Adrenal gland (tissue), 12 donors: ENCODE data around the gene VPS25. TPM values are rescaled to one million over a fixed set of nuclear protein-coding genes. Genes with fewer than 3 reads are reported as not detected.

Source experiments
- DNase-seq, 7 donors: peaks; one replicate each; pipeline ENCODE4 v3.0.0-alpha.2; 2019 to 2020
- H3K27ac ChIP-seq, 5 donors: fragments of 200-600 bp; sonication (generic) in 4 of 5; 1 replicate in 3 of 5; 2 replicates in 2 of 5; pipeline versions ENCODE4 v1.5.1 to v1.8.0; 2016 to 2020; ENCODE audit warnings: mild to moderate bottlenecking in 1 of 5
- H3K27me3 ChIP-seq: fragments of 200-600 bp; 2 replicates; pipeline ENCODE4 v1.8.0; 2021
- H3K36me3 ChIP-seq, 2 donors: fragments of 200-600 bp; replicated peaks in 1 of 2; 1 replicate in 1 of 2; 2 replicates in 1 of 2; pipeline versions ENCODE4 v1.5.1 to v1.8.0; 2018 to 2022
- H3K4me1 ChIP-seq, 2 donors: fragments of 200-600 bp; replicated peaks in 1 of 2; 1 replicate in 1 of 2; 2 replicates in 1 of 2; pipeline versions ENCODE4 v1.5.1 to v1.8.0; 2018 to 2021
- H3K4me3 ChIP-seq, 4 donors: fragments of 200-600 bp; sonication (generic) in 3 of 4; one replicate each; pipeline ENCODE4 v1.5.1; 2016 to 2018
- H3K9me3 ChIP-seq, 3 donors: fragments of 200-600 bp; sonication (generic) in 1 of 3; replicated peaks in 1 of 3; 1 replicate in 2 of 3; 2 replicates in 1 of 3; pipeline versions ENCODE4 v1.5.1 to v1.8.0; 2016 to 2021
- POLR2A ChIP-seq, 2 donors: fragments of 450-650 bp; IDR thresholded peaks; one replicate each; pipeline ENCODE4 v1.6.1; 2017; ENCODE audit warnings: antibody characterized with exemption in 2 of 2, mild to moderate bottlenecking in 2 of 2, moderate library complexity in 1 of 2
- WGBS, 4 donors: extraction: QIAGEN DNeasy Blood & Tissue Kit in 2 of 4; methylation state at CpG; one replicate each; pipeline versions ENCODE4 v1.1.5 to v1.1.7; 2013 to 2017; 5-methylcytosine and 5-hydroxymethylcytosine counted together
- intact Hi-C, 2 donors: fragments of 100-400 bp; cut with DNase I; formaldehyde crosslinking; loops; one replicate each; pipeline versions ENCODE4 v1.14.1 to v1.15.0; 2022 to 2023
- microRNA-seq, 3 donors: library from miRNA; unstranded; fragments of <30 nt; microRNA quantifications; one replicate each; pipeline ENCODE4, GENCODE V29; 2017 to 2020
- polyA plus RNA-seq, 3 donors: library from polyadenylated mRNA; stranded (reverse); fragments of 200-250 nt in 2 of 3; fragments of 350-450 nt in 1 of 3; fragmentation: Illumina TruSeq in 1 of 3; extraction: RNeasy Lipid Tissue Mini Kit (QIAGEN cat#74804) in 1 of 3; gene quantifications; one replicate each; pipeline ENCODE4 v1.2.3, GENCODE V29; 2013 to 2014
- small RNA-seq, 2 donors: library from RNA; depleted of rRNA; stranded (forward); fragments of <200 nt; gene quantifications; one replicate each; pipeline ENCODE3, GENCODE V24; 2016
- total RNA-seq, 9 donors: library from RNA; depleted of rRNA in 4 of 9; stranded (reverse); fragments of >200 nt in 4 of 9; fragments of 120-200 nt in 1 of 9; fragmentation: NEBNext Ultra II Directional in 1 of 9; extraction: Animal tissue kit (Norgen Biotek cat#: 25700) in 1 of 9; gene quantifications; one replicate each; pipeline versions ENCODE4 v1.1.0 to v1.2.4, GENCODE V29; 2013 to 2023
- TF ChIP-seq, protein P1 (sequence below), 6 experiments: fragments of 450-650 bp in 4 of 6; fragments of 200-600 bp in 2 of 6; sonication (generic) in 1 of 6; IDR thresholded peaks; 1 replicate in 5 of 6; 2 replicates in 1 of 6; pipeline versions ENCODE4 v1.5.1 to v1.8.0; 2016 to 2021; ENCODE audit warnings: antibody characterized with exemption in 6 of 6, mild to moderate bottlenecking in 2 of 6, moderate library complexity in 1 of 6
- donor health status: healthy with polysubstance abuse.
- donor health status: Bipolar disorder and iron deficiency.
- donor health status: DM: yes; HTN: yes; CAD: no.
- donor health status: DM: no; HTN: no; CAD: no.
- donor health status: DM: no; HTN: no; CAD: no.
- donor health status: DM: yes; HTN: yes; CAD: no.

Gene VPS25
- total and polyA plus RNA-seq, 12 donors = 25.7 to 135 (median 51.6) TPM

DNA sequence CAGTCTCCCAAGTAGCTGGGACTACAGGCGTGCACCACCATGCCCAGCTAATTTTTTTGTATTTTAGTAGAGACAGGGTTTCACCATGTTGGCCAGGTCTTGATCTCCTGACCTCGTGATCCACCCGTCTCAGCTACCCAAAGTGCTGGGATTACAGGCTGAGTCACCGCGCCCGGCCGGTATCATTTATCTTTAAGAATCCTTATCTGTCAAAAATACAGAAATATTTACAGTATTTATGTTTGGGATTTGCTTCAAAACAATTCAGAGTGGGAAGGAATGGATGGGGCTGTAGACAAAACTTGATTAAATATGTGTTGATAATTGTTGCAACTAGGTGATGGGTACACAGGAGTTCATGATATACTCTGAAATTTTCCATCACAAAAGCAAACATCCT lies 47.9 kb downstream of the VPS25 start:
- intact Hi-C loops = loop anchor here (5.0 to 10.0 kb wide), 2 partner anchors 96 to 99 kb away; no protein-coding TSS in a partner anchor
- H3K27me3 ChIP-seq = no peaks in the 10 kb centered on the region
- peaks cover 10 to 21% of the 10 kb centered on the region in 2 donors for H3K4me1 ChIP-seq
- H3K4me3 ChIP-seq = no peak overlapping the region
- peak in 1 of 7 donors; percentile 41 for DNase-seq
- peaks cover 0 to 64% of the 10 kb centered on the region in 2 donors for H3K36me3 ChIP-seq
- 72 to 85% (median 82%) methylated on average over 7 of the region's 7 CpGs for WGBS, 4 donors
- H3K27ac ChIP-seq = no peak overlapping the region
- TF ChIP-seq, protein P1, sequence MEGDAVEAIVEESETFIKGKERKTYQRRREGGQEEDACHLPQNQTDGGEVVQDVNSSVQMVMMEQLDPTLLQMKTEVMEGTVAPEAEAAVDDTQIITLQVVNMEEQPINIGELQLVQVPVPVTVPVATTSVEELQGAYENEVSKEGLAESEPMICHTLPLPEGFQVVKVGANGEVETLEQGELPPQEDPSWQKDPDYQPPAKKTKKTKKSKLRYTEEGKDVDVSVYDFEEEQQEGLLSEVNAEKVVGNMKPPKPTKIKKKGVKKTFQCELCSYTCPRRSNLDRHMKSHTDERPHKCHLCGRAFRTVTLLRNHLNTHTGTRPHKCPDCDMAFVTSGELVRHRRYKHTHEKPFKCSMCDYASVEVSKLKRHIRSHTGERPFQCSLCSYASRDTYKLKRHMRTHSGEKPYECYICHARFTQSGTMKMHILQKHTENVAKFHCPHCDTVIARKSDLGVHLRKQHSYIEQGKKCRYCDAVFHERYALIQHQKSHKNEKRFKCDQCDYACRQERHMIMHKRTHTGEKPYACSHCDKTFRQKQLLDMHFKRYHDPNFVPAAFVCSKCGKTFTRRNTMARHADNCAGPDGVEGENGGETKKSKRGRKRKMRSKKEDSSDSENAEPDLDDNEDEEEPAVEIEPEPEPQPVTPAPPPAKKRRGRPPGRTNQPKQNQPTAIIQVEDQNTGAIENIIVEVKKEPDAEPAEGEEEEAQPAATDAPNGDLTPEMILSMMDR (IDR thresholded peaks at IDR 0.05) = no peak
- TF ChIP-seq POLR2A (IDR thresholded peaks at IDR 0.05) = no peak
- no peaks in the 10 kb centered on the region for H3K9me3 ChIP-seq

DNA sequence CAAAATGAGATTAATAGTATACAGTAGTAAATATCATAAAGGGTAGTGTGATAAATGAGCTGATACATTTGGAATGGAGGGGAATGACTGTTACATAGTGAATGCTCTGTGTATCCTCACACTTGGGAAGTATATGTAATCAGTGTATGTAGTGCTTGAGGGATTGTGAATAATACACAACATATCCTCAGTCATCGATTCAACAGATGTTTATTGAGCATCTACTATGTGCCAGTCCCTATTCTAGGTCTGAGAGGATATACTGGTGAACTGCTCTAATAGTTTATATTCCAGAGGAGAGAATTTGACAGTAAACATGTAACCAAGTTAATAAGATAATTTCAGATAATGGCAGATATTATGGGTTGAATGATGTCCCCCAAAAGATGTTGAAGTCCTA lies 54.2 kb downstream of the VPS25 start:
- intact Hi-C loops = loop anchor here in 1 of 2 donors (10.0 kb wide), 1 partner anchor 103 kb away; no protein-coding TSS in a partner anchor
- no peak for TF ChIP-seq POLR2A (IDR thresholded peaks at IDR 0.05)
- TF ChIP-seq, protein P1 (IDR thresholded peaks at IDR 0.05) = no peak
- Histone ChIP-seq H3K27ac (no peak overlapping the region), H3K27me3 (no peaks in the 10 kb centered on the region), H3K4me1 (peaks cover 17 to 22% of the 10 kb centered on the region in 2 donors), H3K4me3 (no peak overlapping the region), H3K36me3 (peaks cover 0 to 1% of the 10 kb centered on the region in 2 donors), H3K9me3 (no peaks in the 10 kb centered on the region)
- no peak for DNase-seq
- WGBS, 4 donors = 89 to 96% (median 96%) methylated on average over 1 of the region's 1 CpG

Small RNAs within 50 kb of the gene (microRNA-seq; reads per million reads assigned to microRNA genes)
- gene MIR6781 = 0 to 0.38 (median 0.28) reads per million in 3 donors

Small RNAs within 50 kb of the gene (small RNA-seq; reads per million reads assigned to genes)
- gene HMGN2P15 (0 reads per million in 2 donors), gene MIR6781 (0 reads per million in 2 donors)

Other genes starting within 250 kb of the VPS25 start
- 100 to 1,000 TPM in 1 of 9 donors, 10 to 100 TPM in 8; 32.9 to 115 (median 64.3) TPM for gene NAGLU, start 237.2 kb upstream of the VPS25 start, total RNA-seq
- gene NAGLU, start 237.2 kb upstream of the VPS25 start, polyA plus RNA-seq = 10 to 100 TPM; 12.4 to 47.4 (median 39.5) TPM
- 1 to 10 TPM in 8 of 9 donors, under 1 TPM in 1; 0.60 to 3.0 (median 1.9) TPM for gene HSD17B1, start 220.5 kb upstream of the VPS25 start, total RNA-seq
- 1 to 10 TPM in 2 of 3 donors, under 1 TPM in 1; 0.22 to 7.6 (median 3.6) TPM for gene HSD17B1, start 220.5 kb upstream of the VPS25 start, polyA plus RNA-seq
- 100 to 1,000 TPM in 4 of 9 donors, 10 to 100 TPM in 5; 46.8 to 148 (median 67.8) TPM for gene COASY, start 211.3 kb upstream of the VPS25 start, total RNA-seq
- 100 to 1,000 TPM in 2 of 3 donors, 10 to 100 TPM in 1; 65.5 to 192 (median 130) TPM for gene COASY, start 211.3 kb upstream of the VPS25 start, polyA plus RNA-seq
- 10 to 100 TPM; 34.2 to 58.8 (median 47.0) TPM for gene MLX, start 206.3 kb upstream of the VPS25 start, total RNA-seq
- 10 to 100 TPM; 46.0 to 95.0 (median 52.6) TPM for gene MLX, start 206.3 kb upstream of the VPS25 start, polyA plus RNA-seq
- gene PSMC3IP, start 195.7 kb upstream of the VPS25 start, total RNA-seq = 1 to 10 TPM in 8 of 9 donors, not detected in 1; 1.2 to 7.7 (median 1.9) TPM
- gene PSMC3IP, start 195.7 kb upstream of the VPS25 start, polyA plus RNA-seq = 1 to 10 TPM; 3.1 to 3.9 (median 3.5) TPM
- 100 to 1,000 TPM in 1 of 9 donors, 10 to 100 TPM in 8; 57.6 to 167 (median 81.6) TPM for gene RETREG3, start 164.1 kb upstream of the VPS25 start, total RNA-seq
- gene RETREG3, start 164.1 kb upstream of the VPS25 start, polyA plus RNA-seq = 10 to 100 TPM; 27.1 to 30.6 (median 28.2) TPM
- 10 to 100 TPM; 22.9 to 90.0 (median 39.2) TPM for gene TUBG1, start 163.8 kb upstream of the VPS25 start, total RNA-seq
- gene TUBG1, start 163.8 kb upstream of the VPS25 start, polyA plus RNA-seq = 10 to 100 TPM; 30.5 to 70.3 (median 40.3) TPM
- gene TUBG2, start 114.2 kb upstream of the VPS25 start, total RNA-seq = 10 to 100 TPM; 14.5 to 63.9 (median 43.7) TPM
- 10 to 100 TPM; 19.3 to 65.1 (median 49.6) TPM for gene TUBG2, start 114.2 kb upstream of the VPS25 start, polyA plus RNA-seq
- gene PLEKHH3, start 96.5 kb upstream of the VPS25 start, total RNA-seq = 10 to 100 TPM in 8 of 9 donors, 1 to 10 TPM in 1; 7.8 to 63.7 (median 45.3) TPM
- gene PLEKHH3, start 96.5 kb upstream of the VPS25 start, polyA plus RNA-seq = 10 to 100 TPM in 2 of 3 donors, 1 to 10 TPM in 1; 1.8 to 73.2 (median 49.6) TPM
- gene CCR10, start 91.6 kb upstream of the VPS25 start, total RNA-seq = 1 to 10 TPM in 6 of 9 donors, under 1 TPM in 3; 0.39 to 7.9 (median 3.3) TPM
- 1 to 10 TPM in 2 of 3 donors, under 1 TPM in 1; 0.31 to 3.6 (median 1.7) TPM for gene CCR10, start 91.6 kb upstream of the VPS25 start, polyA plus RNA-seq
- 10 to 100 TPM in 2 of 9 donors, 1 to 10 TPM in 7; 1.8 to 31.9 (median 4.0) TPM for gene CNTNAP1, start 90.9 kb upstream of the VPS25 start, total RNA-seq
- 10 to 100 TPM in 1 of 3 donors, 1 to 10 TPM in 2; 1.6 to 12.5 (median 5.7) TPM for gene CNTNAP1, start 90.9 kb upstream of the VPS25 start, polyA plus RNA-seq
- gene EZH1, start 28.4 kb upstream of the VPS25 start, total RNA-seq = 10 to 100 TPM; 17.6 to 49.1 (median 35.3) TPM
- gene EZH1, start 28.4 kb upstream of the VPS25 start, polyA plus RNA-seq = 10 to 100 TPM; 23.6 to 29.4 (median 23.8) TPM
- 10 to 100 TPM in 7 of 9 donors, 1 to 10 TPM in 2; 4.6 to 35.4 (median 16.1) TPM for gene RAMP2, start 12.2 kb upstream of the VPS25 start, total RNA-seq
- gene RAMP2, start 12.2 kb upstream of the VPS25 start, polyA plus RNA-seq = 10 to 100 TPM; 23.1 to 67.5 (median 37.9) TPM
- under 1 TPM in 4 of 9 donors, not detected in 5; 0.18 to 0.46 (median 0.30) TPM for gene WNK4, start 7.2 kb downstream of the VPS25 start, total RNA-seq
- gene WNK4, start 7.2 kb downstream of the VPS25 start, polyA plus RNA-seq = under 1 TPM; 0.05 to 0.08 (median 0.07) TPM
- gene COA3, start 25.3 kb downstream of the VPS25 start, total RNA-seq = 100 to 1,000 TPM in 3 of 9 donors, 10 to 100 TPM in 6; 65.3 to 231 (median 84.8) TPM
- gene COA3, start 25.3 kb downstream of the VPS25 start, polyA plus RNA-seq = 10 to 100 TPM; 55.6 to 98.2 (median 91.1) TPM
- gene CNTD1, start 25.4 kb downstream of the VPS25 start, total RNA-seq = 1 to 10 TPM in 2 of 9 donors, under 1 TPM in 2, not detected in 5; 0.28 to 8.2 (median 0.96) TPM
- under 1 TPM; 0.24 to 0.32 (median 0.27) TPM for gene CNTD1, start 25.4 kb downstream of the VPS25 start, polyA plus RNA-seq
- 100 to 1,000 TPM in 5 of 9 donors, 10 to 100 TPM in 4; 70.1 to 235 (median 104) TPM for gene BECN1, start 50.8 kb downstream of the VPS25 start, total RNA-seq
- 10 to 100 TPM; 27.0 to 76.6 (median 33.1) TPM for gene BECN1, start 50.8 kb downstream of the VPS25 start, polyA plus RNA-seq
- gene PSME3, start 59.9 kb downstream of the VPS25 start, total RNA-seq = 100 to 1,000 TPM in 3 of 9 donors, 10 to 100 TPM in 6; 45.8 to 136 (median 85.1) TPM
- 100 to 1,000 TPM in 1 of 3 donors, 10 to 100 TPM in 2; 18.5 to 149 (median 25.4) TPM for gene PSME3, start 59.9 kb downstream of the VPS25 start, polyA plus RNA-seq
- 1 to 10 TPM in 6 of 9 donors, under 1 TPM in 3; 0.60 to 2.2 (median 1.4) TPM for gene AOC2, start 71.1 kb downstream of the VPS25 start, total RNA-seq
- 1 to 10 TPM in 2 of 3 donors, under 1 TPM in 1; 0.95 to 1.6 (median 1.4) TPM for gene AOC2, start 71.1 kb downstream of the VPS25 start, polyA plus RNA-seq
- gene AOC3, start 77.8 kb downstream of the VPS25 start, total RNA-seq = 100 to 1,000 TPM in 2 of 9 donors, 10 to 100 TPM in 7; 21.6 to 133 (median 83.7) TPM
- 10 to 100 TPM; 32.4 to 63.9 (median 59.7) TPM for gene AOC3, start 77.8 kb downstream of the VPS25 start, polyA plus RNA-seq
- under 1 TPM in 3 of 9 donors, not detected in 6; 0.11 to 0.18 (median 0.18) TPM for gene G6PC1, start 127.3 kb downstream of the VPS25 start, total RNA-seq
- under 1 TPM in 1 of 3 donors, not detected in 2; 0.09 TPM for gene G6PC1, start 127.3 kb downstream of the VPS25 start, polyA plus RNA-seq
- gene AARSD1, start 191.0 kb downstream of the VPS25 start, total RNA-seq = 10 to 100 TPM; 16.4 to 60.7 (median 35.1) TPM
- gene AARSD1, start 191.0 kb downstream of the VPS25 start, polyA plus RNA-seq = 100 to 1,000 TPM in 2 of 3 donors, 10 to 100 TPM in 1; 49.0 to 206 (median 121) TPM
- gene PTGES3L, start 206.6 kb downstream of the VPS25 start, total RNA-seq = under 1 TPM in 3 of 9 donors, not detected in 6; 0.18 to 0.67 (median 0.28) TPM
- gene PTGES3L, start 206.6 kb downstream of the VPS25 start, polyA plus RNA-seq = under 1 TPM; 0.61 to 0.72 (median 0.62) TPM
- gene RUNDC1, start 207.1 kb downstream of the VPS25 start, total RNA-seq = 10 to 100 TPM; 14.3 to 29.7 (median 17.4) TPM
- gene RUNDC1, start 207.1 kb downstream of the VPS25 start, polyA plus RNA-seq = 10 to 100 TPM in 2 of 3 donors, 1 to 10 TPM in 1; 7.6 to 20.6 (median 10.3) TPM
- gene RPL27, start 225.0 kb downstream of the VPS25 start, total RNA-seq = 1,000 to 10,000 TPM in 3 of 9 donors, 100 to 1,000 TPM in 6; 356 to 1,636 (median 929) TPM
- 1,000 to 10,000 TPM; 1,877 to 2,291 (median 1,931) TPM for gene RPL27, start 225.0 kb downstream of the VPS25 start, polyA plus RNA-seq
- gene IFI35, start 233.3 kb downstream of the VPS25 start, total RNA-seq = 10 to 100 TPM; 38.4 to 72.9 (median 60.3) TPM
- gene IFI35, start 233.3 kb downstream of the VPS25 start, polyA plus RNA-seq = 10 to 100 TPM; 44.1 to 91.4 (median 68.1) TPM
- gene VAT1, start 248.9 kb downstream of the VPS25 start, total RNA-seq = 100 to 1,000 TPM; 280 to 744 (median 463) TPM
- 100 to 1,000 TPM; 177 to 311 (median 269) TPM for gene VAT1, start 248.9 kb downstream of the VPS25 start, polyA plus RNA-seq